Lung (tissue), 12 donors: ENCODE measurements around the gene CHRND. TPM values are rescaled to one million over a fixed set of nuclear protein-coding genes. Genes with fewer than 3 reads are reported as not detected.

Experiments
- ATAC-seq: fragments of 200-7000 bp; cut with Tn5 transposase; one replicate; pipeline ENCODE4 v1.9.1; 2020; ENCODE audit warnings: moderate number of reproducible peaks; ENCODE audit not compliant: insufficient read depth, low FRiP score
- DNase-seq, 3 donors: peaks; one replicate each; pipeline ENCODE4 v3.0.0-alpha.2; 2013 to 2017
- H3K27ac ChIP-seq, 2 donors: one replicate each; pipeline ENCODE4 v1.5.1; 2013; ENCODE audit warnings: mild to moderate bottlenecking in 2 of 2, moderate library complexity in 2 of 2, control low read depth in 1 of 2, inconsistent platforms in 1 of 2, low read depth in 1 of 2, low read length in 1 of 2
- H3K27me3 ChIP-seq, 3 donors: one replicate each; pipeline ENCODE4 v1.5.1; 2013; ENCODE audit warnings: low read length in 2 of 3; ENCODE audit not compliant: control insufficient read depth in 3 of 3, insufficient read depth in 3 of 3
- H3K36me3 ChIP-seq, 4 donors: one replicate each; pipeline ENCODE4 v1.5.1; 2013; ENCODE audit warnings: low read length in 4 of 4, mild to moderate bottlenecking in 1 of 4, moderate library complexity in 1 of 4; ENCODE audit not compliant: control insufficient read depth in 4 of 4, insufficient read depth in 4 of 4
- H3K4me1 ChIP-seq, 5 donors: one replicate each; pipeline ENCODE4 v1.5.1; 2013; ENCODE audit warnings: low read length in 5 of 5, mild to moderate bottlenecking in 2 of 5, moderate library complexity in 1 of 5; ENCODE audit not compliant: control insufficient read depth in 5 of 5, insufficient read depth in 5 of 5
- H3K4me3 ChIP-seq: one replicate; pipeline ENCODE4 v1.5.1; 2013; ENCODE audit warnings: mild to moderate bottlenecking, control low read depth, moderate library complexity
- H3K9ac ChIP-seq, 2 donors: one replicate each; pipeline ENCODE4 v1.5.1; 2013; ENCODE audit warnings: low read length in 2 of 2, control low read depth in 1 of 2; ENCODE audit not compliant: insufficient read depth in 1 of 2
- H3K9me3 ChIP-seq, 4 donors: one replicate each; pipeline ENCODE4 v1.5.1; 2013; ENCODE audit warnings: low read length in 3 of 4, mild to moderate bottlenecking in 1 of 4, moderate library complexity in 1 of 4; ENCODE audit not compliant: control insufficient read depth in 4 of 4, insufficient read depth in 3 of 4
- CTCF ChIP-seq: IDR thresholded peaks from 2 replicates; pipeline ENCODE4 v1.5.1; 2012; ENCODE audit warnings: mild to moderate bottlenecking; ENCODE audit errors: control extremely low read depth, extremely low read depth
- WGBS, 2 donors: extraction: QIAGEN DNeasy Blood & Tissue Kit; methylation state at CpG; one replicate each; pipeline ENCODE4 v1.1.7; 2013; 5-methylcytosine and 5-hydroxymethylcytosine counted together
- polyA plus RNA-seq, 2 donors: library from polyadenylated mRNA; stranded (reverse); fragments of 200-250 nt; gene quantifications; one replicate each; pipeline ENCODE4 v1.2.1, GENCODE V29; 2013
- total RNA-seq, 2 donors: library from RNA; depleted of rRNA in 1 of 2; stranded (reverse); fragments of >200 nt in 1 of 2; gene quantifications; one replicate each; pipeline ENCODE4 v1.2.1, GENCODE V29; 2014 to 2021
- donor health status: control.
- donor health status: control.
- donor health status: Bipolar disorder and iron deficiency.
- donor health status: healthy.
- donor health status: DM: yes; HTN: yes; CAD: no.

The CHRND gene
- total and polyA plus RNA-seq, 4 donors: not detected

DNA sequence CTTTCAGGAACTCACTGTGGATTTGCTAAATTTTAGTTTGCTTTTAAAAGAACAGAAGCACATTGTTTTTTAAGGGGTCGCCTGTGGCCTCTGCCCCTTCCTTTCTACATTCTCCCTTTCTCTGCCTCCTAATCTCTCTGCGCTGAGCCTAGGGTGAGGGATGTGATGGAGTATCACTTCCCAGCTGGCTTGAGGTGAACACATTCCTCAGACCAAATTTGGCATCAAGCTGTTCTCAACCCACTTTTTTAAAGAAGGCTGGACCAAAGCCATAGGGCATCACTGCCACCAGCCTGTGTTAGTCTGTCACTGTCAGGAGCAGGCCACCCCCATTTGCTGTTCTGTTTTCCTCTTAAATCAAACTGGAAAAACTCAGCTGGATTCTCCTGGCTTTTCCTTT lies 51.9 kb downstream of the CHRND start:
- Histone ChIP-seq H3K9me3 (no peaks in the 10 kb centered on the region), H3K27ac (no peak overlapping the region), H3K27me3 (no peaks in the 10 kb centered on the region), H3K9ac (no peak overlapping the region), H3K36me3 (peaks cover 10 to 25% (median 18%) of the 10 kb centered on the region in 4 donors), H3K4me3 (no peak overlapping the region), H3K4me1 (peaks cover 0 to 25% (median 0%) of the 10 kb centered on the region in 5 donors)
- TF ChIP-seq CTCF: no peak
- ATAC-seq: no peak
- 90 to 100% methylated on average over 2 of the region's 2 CpGs for WGBS, 2 donors
- DNase-seq: no peak

- ATAC-seq: no peak
- peaks cover 0 to 20% (median 0%) of the 10 kb centered on the region in 5 donors for H3K4me1 ChIP-seq
- H3K4me3 ChIP-seq: no peak overlapping the region
- H3K36me3 ChIP-seq: peaks cover 11 to 22% (median 19%) of the 10 kb centered on the region in 4 donors
- WGBS, 2 donors: 90 to 91% methylated on average over 2 of the region's 2 CpGs
- no peaks in the 10 kb centered on the region for H3K27me3 ChIP-seq
- no peak overlapping the region for H3K9ac ChIP-seq
- TF ChIP-seq CTCF: no peak
- no peak overlapping the region for H3K27ac ChIP-seq
- no peaks in the 10 kb centered on the region for H3K9me3 ChIP-seq
- no peak for DNase-seq
Measured at GRCh38 chr2:232578626-232579025, 52.7 kb downstream of the CHRND start.

- 72 to 78% methylated on average over 6 of the region's 6 CpGs for WGBS, 2 donors
- ATAC-seq (no peak), DNase-seq (no peak)
Measured at GRCh38 chr2:232580648-232580981, 54.7 kb downstream of the CHRND start.

More at GRCh38 chr2:232580648-232580981, 54.7 kb downstream of the CHRND start:
- TF ChIP-seq CTCF: no peak
- H3K27me3 ChIP-seq: no peaks in the 10 kb centered on the region
- H3K27ac ChIP-seq: no peak overlapping the region
- peaks cover 4 to 20% (median 16%) of the 10 kb centered on the region in 4 donors for H3K36me3 ChIP-seq
- peaks cover 0 to 14% (median 0%) of the 10 kb centered on the region in 5 donors for H3K4me1 ChIP-seq
- no peak overlapping the region for H3K4me3 ChIP-seq
- no peaks in the 10 kb centered on the region for H3K9me3 ChIP-seq
- H3K9ac ChIP-seq: no peak overlapping the region
